C4-2B (cell line): Measurements from ENCODE around the gene PTH1R.

Experiments
- CTCF ChIP-seq: fragments of 450-650 bp; conservative IDR thresholded peaks from 2 replicates; pipeline ENCODE4 v1.5.1; 2017; ENCODE audit warnings: mild to moderate bottlenecking
- ZFX ChIP-seq: fragments of 450-650 bp; IDR thresholded peaks from 2 replicates; pipeline ENCODE4 v1.6.1; 2017

GRCh38 chr3:46905213-46905560, 27.7 kb downstream of the PTH1R start:
- TF ChIP-seq CTCF (no peak), ZFX (no peak)
